Activated T-cell treated with anti-CD3 and anti-CD28 coated beads for 4 hours (primary cell): ENCODE results near the gene GNAO1.

Source experiments
- DNase-seq: peaks from one replicate; pipeline ENCODE4 v3.0.0-alpha.2; 2020

GNAO1 gene

GRCh38 chr16:56338566-56339318, 147.5 kb downstream of the GNAO1 start:
- no peak for DNase-seq

- DNase-seq: no peak
Measured at GRCh38 chr16:56339431-56340195, 148.3 kb downstream of the GNAO1 start.

- DNase-seq: no peak
Measured at GRCh38 chr16:56340416-56340815, 149.1 kb downstream of the GNAO1 start.

GRCh38 chr16:56340864-56341365, 149.6 kb downstream of the GNAO1 start:
- no peak for DNase-seq

- no peak for DNase-seq
Measured at GRCh38 chr16:56341656-56342399, 150.5 kb downstream of the GNAO1 start.

- DNase-seq: no peak
Measured at GRCh38 chr16:56343661-56344517, 152.6 kb downstream of the GNAO1 start.

GRCh38 chr16:56344518-56345405, 153.5 kb downstream of the GNAO1 start:
- no peak for DNase-seq

GRCh38 chr16:56345406-56346050, 154.2 kb downstream of the GNAO1 start:
- no peak for DNase-seq

- no peak for DNase-seq
Measured at GRCh38 chr16:56346131-56346890, 155.0 kb downstream of the GNAO1 start.

GRCh38 chr16:56347166-56347565, 155.9 kb downstream of the GNAO1 start:
- DNase-seq: no peak

GRCh38 chr16:56347670-56348069, 156.4 kb downstream of the GNAO1 start:
- no peak for DNase-seq

GRCh38 chr16:56348168-56349085, 157.1 kb downstream of the GNAO1 start:
- DNase-seq: no peak

GRCh38 chr16:56349086-56349415, 157.8 kb downstream of the GNAO1 start:
- no peak for DNase-seq

GRCh38 chr16:56349711-56350161, 158.4 kb downstream of the GNAO1 start:
- no peak for DNase-seq

- DNase-seq: no peak
Measured at GRCh38 chr16:56350491-56351405, 159.5 kb downstream of the GNAO1 start.

- no peak for DNase-seq
Measured at GRCh38 chr16:56351481-56351880, 160.2 kb downstream of the GNAO1 start.

- no peak for DNase-seq
Measured at GRCh38 chr16:56352351-56353053, 161.2 kb downstream of the GNAO1 start.
